Measurements from ENCODE around the gene PTPRM.

Gene PTPRM

DNA sequence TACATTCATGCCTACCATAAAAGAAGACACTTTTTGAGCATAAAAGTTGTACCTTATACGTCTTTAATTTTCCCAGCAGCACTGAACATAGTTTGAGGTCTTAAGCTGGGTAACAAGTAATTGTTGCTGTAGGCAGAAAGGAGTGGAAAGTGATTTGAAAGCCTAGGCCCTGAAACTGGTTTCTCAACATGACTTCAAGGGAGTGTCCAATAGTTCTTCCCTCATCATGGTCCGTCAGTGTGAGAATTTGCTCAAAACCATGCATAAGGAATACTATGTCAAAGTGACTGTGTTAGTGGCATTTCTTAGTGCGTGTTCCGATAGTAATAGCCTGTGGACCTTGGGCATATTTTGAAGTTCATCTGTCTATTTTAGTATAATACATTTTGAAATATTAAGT, 463.1 kb downstream of the PTPRM start:
- Histone ChIP-seq H3K9ac (no peak overlapping the region), H3K27me3 (ENCODE audit: insufficient read depth, low read depth) (no peaks in the 10 kb centered on the region), H3K79me2 (ENCODE audit: insufficient read depth, low read depth) (no peaks in the 10 kb centered on the region), H3K27ac (no peak overlapping the region), H4K20me1 (ENCODE audit: insufficient read depth) (no peaks in the 10 kb centered on the region), H3K36me3 (ENCODE audit: insufficient read depth) (no peaks in the 10 kb centered on the region), H3K4me1 (ENCODE audit: low read depth, poor library complexity, severe bottlenecking) (no peaks in the 10 kb centered on the region), H3K4me3 (IDR thresholded peaks at IDR 0.05; ENCODE audit: insufficient read depth, low read depth, low read length) (no peak overlapping the region), H3K4me2 (no peak overlapping the region), H2AFZ (ENCODE audit: low read depth) (no peak overlapping the region)
- TF ChIP-seq, protein P1, sequence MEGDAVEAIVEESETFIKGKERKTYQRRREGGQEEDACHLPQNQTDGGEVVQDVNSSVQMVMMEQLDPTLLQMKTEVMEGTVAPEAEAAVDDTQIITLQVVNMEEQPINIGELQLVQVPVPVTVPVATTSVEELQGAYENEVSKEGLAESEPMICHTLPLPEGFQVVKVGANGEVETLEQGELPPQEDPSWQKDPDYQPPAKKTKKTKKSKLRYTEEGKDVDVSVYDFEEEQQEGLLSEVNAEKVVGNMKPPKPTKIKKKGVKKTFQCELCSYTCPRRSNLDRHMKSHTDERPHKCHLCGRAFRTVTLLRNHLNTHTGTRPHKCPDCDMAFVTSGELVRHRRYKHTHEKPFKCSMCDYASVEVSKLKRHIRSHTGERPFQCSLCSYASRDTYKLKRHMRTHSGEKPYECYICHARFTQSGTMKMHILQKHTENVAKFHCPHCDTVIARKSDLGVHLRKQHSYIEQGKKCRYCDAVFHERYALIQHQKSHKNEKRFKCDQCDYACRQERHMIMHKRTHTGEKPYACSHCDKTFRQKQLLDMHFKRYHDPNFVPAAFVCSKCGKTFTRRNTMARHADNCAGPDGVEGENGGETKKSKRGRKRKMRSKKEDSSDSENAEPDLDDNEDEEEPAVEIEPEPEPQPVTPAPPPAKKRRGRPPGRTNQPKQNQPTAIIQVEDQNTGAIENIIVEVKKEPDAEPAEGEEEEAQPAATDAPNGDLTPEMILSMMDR (conservative IDR thresholded peaks at IDR 0.05; ENCODE audit: low read depth, low read length): no peak

DNA sequence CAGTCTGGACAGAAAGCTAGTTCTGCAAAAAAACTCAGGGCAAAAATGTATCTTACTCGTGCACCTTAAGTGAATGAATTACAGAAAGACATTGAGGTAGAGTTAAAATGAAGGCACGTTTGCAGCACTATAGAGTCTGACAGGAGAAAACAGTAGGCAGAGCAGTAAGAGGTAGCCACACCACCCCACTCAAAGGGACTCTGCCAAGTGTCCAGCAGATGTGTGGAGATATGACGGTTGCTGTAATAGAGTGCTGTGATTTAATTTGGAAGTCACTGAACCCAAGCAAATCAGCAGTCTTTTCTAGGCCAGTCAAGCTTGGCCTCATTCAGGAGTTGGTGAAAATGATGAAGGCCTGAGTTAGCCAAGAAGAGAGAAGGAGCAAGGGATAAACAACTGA, 464.4 kb downstream of the PTPRM start:
- no peaks in the 10 kb centered on the region for H3K27me3 ChIP-seq (ENCODE audit: insufficient read depth, low read depth)
- H3K27ac ChIP-seq: no peak overlapping the region
- no peak overlapping the region for H3K9ac ChIP-seq
- H3K4me1 ChIP-seq (ENCODE audit: low read depth, poor library complexity, severe bottlenecking): no peaks in the 10 kb centered on the region
- H3K36me3 ChIP-seq (ENCODE audit: insufficient read depth): no peaks in the 10 kb centered on the region
- no peak overlapping the region for H3K4me2 ChIP-seq
- H3K79me2 ChIP-seq (ENCODE audit: insufficient read depth, low read depth): no peaks in the 10 kb centered on the region
- no peak overlapping the region for H2AFZ ChIP-seq (ENCODE audit: low read depth)
- H3K4me3 ChIP-seq (IDR thresholded peaks at IDR 0.05; ENCODE audit: insufficient read depth, low read depth, low read length): no peak overlapping the region
- TF ChIP-seq, protein P1 (conservative IDR thresholded peaks at IDR 0.05; ENCODE audit: low read depth, low read length): no peak
- H4K20me1 ChIP-seq (ENCODE audit: insufficient read depth): no peaks in the 10 kb centered on the region

DNA sequence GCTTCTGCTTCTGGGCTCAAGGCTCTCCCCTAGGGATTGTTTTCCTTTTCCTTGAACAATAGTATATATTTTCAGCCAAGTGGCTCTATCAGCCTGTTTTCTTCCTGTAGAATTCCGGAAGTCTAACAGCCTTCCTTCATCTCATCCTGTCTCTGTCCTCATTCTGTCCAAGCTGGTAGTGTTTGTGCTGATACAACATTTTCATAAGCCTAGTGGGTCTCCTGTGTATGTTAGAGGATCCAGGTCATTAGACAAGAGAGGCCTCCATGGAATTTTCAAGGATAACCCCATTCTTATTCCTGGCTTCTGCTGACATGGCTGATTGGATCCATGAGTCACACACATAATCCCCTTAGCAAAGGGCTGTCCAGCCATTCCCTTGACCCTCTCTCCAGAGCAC, 467.6 kb downstream of the PTPRM start:
- H3K9ac ChIP-seq: no peak overlapping the region
- no peaks in the 10 kb centered on the region for H3K79me2 ChIP-seq (ENCODE audit: insufficient read depth, low read depth)
- H3K27ac ChIP-seq: no peak overlapping the region
- H3K4me1 ChIP-seq (ENCODE audit: low read depth, poor library complexity, severe bottlenecking): no peaks in the 10 kb centered on the region
- no peaks in the 10 kb centered on the region for H3K36me3 ChIP-seq (ENCODE audit: insufficient read depth)
- no peaks in the 10 kb centered on the region for H3K27me3 ChIP-seq (ENCODE audit: insufficient read depth, low read depth)
- H2AFZ ChIP-seq (ENCODE audit: low read depth): no peak overlapping the region
- no peaks in the 10 kb centered on the region for H4K20me1 ChIP-seq (ENCODE audit: insufficient read depth)
- no peak overlapping the region for H3K4me3 ChIP-seq (IDR thresholded peaks at IDR 0.05; ENCODE audit: insufficient read depth, low read depth, low read length)
- H3K4me2 ChIP-seq: no peak overlapping the region
- TF ChIP-seq, protein P1 (conservative IDR thresholded peaks at IDR 0.05; ENCODE audit: low read depth, low read length): no peak

DNA sequence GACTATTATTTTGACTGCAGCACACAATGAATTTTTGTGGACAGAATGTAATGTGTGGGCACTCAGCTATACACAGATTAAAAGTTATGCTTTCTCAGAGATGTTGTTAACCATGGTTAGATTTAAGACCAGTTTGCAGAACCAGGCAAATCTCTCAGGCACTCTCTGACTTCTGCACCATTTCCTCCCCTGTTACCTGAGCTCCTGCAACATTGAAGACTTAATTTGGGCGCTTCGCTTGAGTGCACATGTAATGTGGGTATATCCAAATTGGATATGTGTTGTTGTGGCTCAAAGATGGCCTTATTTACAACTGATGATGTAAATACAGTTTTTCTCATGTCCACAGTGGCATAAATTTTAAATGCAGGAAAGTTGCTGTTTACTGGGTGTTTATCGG, 469.4 kb downstream of the PTPRM start:
- TF ChIP-seq, protein P1 (conservative IDR thresholded peaks at IDR 0.05; ENCODE audit: low read depth, low read length): no peak
- Histone ChIP-seq H2AFZ (ENCODE audit: low read depth) (no peak overlapping the region), H3K9ac (no peak overlapping the region), H3K27me3 (ENCODE audit: insufficient read depth, low read depth) (no peaks in the 10 kb centered on the region), H3K79me2 (ENCODE audit: insufficient read depth, low read depth) (no peaks in the 10 kb centered on the region), H3K4me1 (ENCODE audit: low read depth, poor library complexity, severe bottlenecking) (no peaks in the 10 kb centered on the region), H3K4me2 (no peak overlapping the region), H3K27ac (no peak overlapping the region), H3K4me3 (IDR thresholded peaks at IDR 0.05; ENCODE audit: insufficient read depth, low read depth, low read length) (no peak overlapping the region), H4K20me1 (ENCODE audit: insufficient read depth) (no peaks in the 10 kb centered on the region), H3K36me3 (ENCODE audit: insufficient read depth) (no peaks in the 10 kb centered on the region)

DNA sequence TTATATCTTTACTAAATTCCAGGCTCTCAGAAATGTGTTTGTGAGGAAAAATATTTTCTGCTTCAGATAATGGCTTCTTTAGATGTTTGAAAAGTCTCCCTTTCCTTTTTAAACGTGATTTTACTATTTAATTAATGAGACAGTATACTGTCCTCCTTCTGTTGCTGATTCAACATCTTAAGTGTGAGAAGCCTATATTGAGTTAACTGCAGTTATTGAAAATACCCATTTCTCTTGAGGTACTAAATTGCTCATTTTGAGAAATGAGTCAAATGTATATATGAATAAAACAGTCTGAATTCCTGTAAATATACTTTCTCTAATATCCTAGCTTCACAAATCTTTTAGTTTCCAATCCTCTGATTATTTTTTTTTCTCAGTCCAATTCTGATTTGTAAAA, 470.2 kb downstream of the PTPRM start:
- TF ChIP-seq, protein P1 (conservative IDR thresholded peaks at IDR 0.05; ENCODE audit: low read depth, low read length): no peak
- H3K4me1 ChIP-seq (ENCODE audit: low read depth, poor library complexity, severe bottlenecking): no peaks in the 10 kb centered on the region
- H2AFZ ChIP-seq (ENCODE audit: low read depth): no peak overlapping the region
- no peak overlapping the region for H3K4me2 ChIP-seq
- H3K79me2 ChIP-seq (ENCODE audit: insufficient read depth, low read depth): no peaks in the 10 kb centered on the region
- no peak overlapping the region for H3K27ac ChIP-seq
- H4K20me1 ChIP-seq (ENCODE audit: insufficient read depth): no peaks in the 10 kb centered on the region
- no peak overlapping the region for H3K9ac ChIP-seq
- no peaks in the 10 kb centered on the region for H3K27me3 ChIP-seq (ENCODE audit: insufficient read depth, low read depth)
- no peaks in the 10 kb centered on the region for H3K36me3 ChIP-seq (ENCODE audit: insufficient read depth)
- no peak overlapping the region for H3K4me3 ChIP-seq (IDR thresholded peaks at IDR 0.05; ENCODE audit: insufficient read depth, low read depth, low read length)

Data from KMS-11 (cell line).